HCT116 (cell line): ENCODE measurements around the gene ARHGEF19. TPM values are rescaled to one million over a fixed set of nuclear protein-coding genes. Genes with fewer than 3 reads are reported as not detected.

Experiments used
- ATAC-seq: fragments of 200-7000 bp; cut with Tn5 transposase; 2 replicates; pipeline ENCODE4 v1.9.1; 2020; ENCODE audit warnings: mild to moderate bottlenecking, moderate library complexity
- BruUV-seq: library from RNA; stranded (reverse); fragments of 400-500 nt; replicated peaks from 2 replicates; lab custom pipeline; 2021; lab: Mats Ljungman, UMichigan
- CTCF ChIA-PET: fragments of 300-600 bp; sonication (Branson Sonifier 250); formaldehyde crosslinking; loops from one replicate; lab custom pipeline; 2021; ENCODE audit warnings: antibody characterized with exemption; lab: Charles Lee
- POLR2A ChIA-PET: fragments of 300-600, 350-600 bp; sonication (Branson Sonifier 250); formaldehyde crosslinking; loops from one replicate; lab custom pipeline; 2021; ENCODE audit warnings: antibody characterized with exemption; lab: Charles Lee
- RAD21 ChIA-PET, 2 experiments: fragments of 300-600 bp; sonication (Branson Sonifier 250); formaldehyde crosslinking; loops; one replicate each; lab custom pipeline; 2023; ENCODE audit warnings: low total read pairs in 2 of 2; ENCODE audit not compliant: uncharacterized antibody in 2 of 2, unreplicated experiment in 2 of 2, low non-redundant PET in 1 of 2; lab: Charles Lee
- DNase-seq: peaks from one replicate; pipeline ENCODE4 v3.0.0-alpha.2; 2010; ENCODE audit warnings: low read depth, low spot score
- H2AFZ ChIP-seq: fragments of 200-600 bp; shearing (Covaris generic), sonication (generic); 2 replicates; pipeline ENCODE4 v1.6.1; 2017; ENCODE audit warnings: low read depth, mixed run types, mixed read lengths, antibody characterized with exemption, low read length; ENCODE audit not compliant: poor library complexity, severe bottlenecking
- H3K27ac ChIP-seq: 2 replicates; pipeline ENCODE4 v1.5.1; 2012; ENCODE audit warnings: low read depth, low read length
- H3K27me3 ChIP-seq: fragments of 200-600 bp; sonication (generic); 2 replicates; pipeline ENCODE4 v1.6.1; 2016; ENCODE audit warnings: mixed run types, low read length, mixed read lengths; ENCODE audit not compliant: insufficient read depth
- H3K36me3 ChIP-seq, 2 experiments: fragments of 200-500 bp in 1 of 2; fragments of 200-600 bp in 1 of 2; sonication (Bioruptor generic) in 1 of 2; sonication (generic) in 1 of 2; 2 replicates each; pipeline versions ENCODE4 v1.5.1 to v1.6.1; 2014 to 2016; ENCODE audit warnings: low read length in 2 of 2, inconsistent platforms in 1 of 2, mixed read lengths in 1 of 2, mixed run types in 1 of 2; ENCODE audit not compliant: insufficient read depth in 2 of 2, control insufficient read depth in 1 of 2
- H3K4me1 ChIP-seq, 2 experiments: fragments of 200-600 bp in 1 of 2; sonication (generic) in 1 of 2; 2 replicates each; pipeline versions ENCODE4 v1.5.1 to v1.6.1; 2012 to 2017; ENCODE audit warnings: low read length in 2 of 2, inconsistent platforms in 1 of 2, mild to moderate bottlenecking in 1 of 2, mixed read lengths in 1 of 2, mixed run types in 1 of 2, moderate library complexity in 1 of 2; ENCODE audit not compliant: insufficient read depth in 2 of 2, control insufficient read depth in 1 of 2
- H3K4me2 ChIP-seq: fragments of 200-600 bp; sonication (generic); 2 replicates; pipeline ENCODE4 v1.6.1; 2017; ENCODE audit warnings: mixed run types, low read length, mixed read lengths
- H3K4me3 ChIP-seq, 2 experiments: fragments of 200-600 bp in 1 of 2; sonication (generic) in 1 of 2; replicated peaks in 1 of 2; 2 replicates each; pipeline ENCODE4 v1.5.1; 2011 to 2016; ENCODE audit warnings: low read length in 2 of 2, control low read depth in 1 of 2, low read depth in 1 of 2, mild to moderate bottlenecking in 1 of 2, mixed read lengths in 1 of 2, mixed run types in 1 of 2
- H3K79me2 ChIP-seq: fragments of 200-600 bp; sonication (generic); 2 replicates; pipeline ENCODE4 v1.6.1; 2017; ENCODE audit warnings: mild to moderate bottlenecking, mixed run types, low read length, moderate library complexity, mixed read lengths; ENCODE audit not compliant: insufficient read depth
- H3K9ac ChIP-seq: fragments of 200-600 bp; sonication (generic); 2 replicates; pipeline ENCODE4 v1.6.1; 2016; ENCODE audit warnings: low read length, mixed read lengths
- H3K9me2 ChIP-seq: fragments of 200-600 bp; sonication (generic), shearing (Covaris generic); 2 replicates; pipeline ENCODE4 v1.6.1; 2017; ENCODE audit warnings: mixed run types, mild to moderate bottlenecking, moderate library complexity; ENCODE audit not compliant: insufficient read depth
- H3K9me3 ChIP-seq, 2 experiments: fragments of 200-500 bp in 1 of 2; fragments of 200-600 bp in 1 of 2; sonication (Bioruptor generic) in 1 of 2; sonication (generic) in 1 of 2; 2 replicates each; pipeline ENCODE4 v1.6.1; 2014 to 2017; ENCODE audit warnings: low read length in 2 of 2, mixed read lengths in 2 of 2, inconsistent platforms in 1 of 2, low read depth in 1 of 2, mild to moderate bottlenecking in 1 of 2, mixed run types in 1 of 2, moderate library complexity in 1 of 2; ENCODE audit not compliant: control insufficient read depth in 1 of 2, insufficient read depth in 1 of 2
- H4K20me1 ChIP-seq: fragments of 200-600 bp; sonication (generic), shearing (Covaris generic); 2 replicates; pipeline ENCODE4 v1.6.1; 2017; ENCODE audit warnings: mixed run types, mild to moderate bottlenecking, moderate library complexity; ENCODE audit not compliant: insufficient read depth
- ATF3 ChIP-seq: IDR thresholded peaks from 2 replicates; pipeline ENCODE4 v1.6.1; 2012
- CEBPB ChIP-seq: IDR thresholded peaks from 2 replicates; pipeline ENCODE4 v1.6.1; 2012; ENCODE audit warnings: low read depth
- EGR1 ChIP-seq: IDR thresholded peaks from 2 replicates; pipeline ENCODE4 v1.6.1; 2012; ENCODE audit warnings: low read depth
- EZH2phosphoT487 ChIP-seq: fragments of 200-600 bp; IDR thresholded peaks from 2 replicates; pipeline ENCODE4 v1.6.1; 2018; ENCODE audit warnings: antibody characterized with exemption, borderline replicate concordance
- FOSL1 ChIP-seq: IDR thresholded peaks from 2 replicates; pipeline ENCODE4 v1.6.1; 2012; ENCODE audit warnings: low read depth
- JUND ChIP-seq: IDR thresholded peaks from 2 replicates; pipeline ENCODE4 v1.6.1; 2012
- MAX ChIP-seq: IDR thresholded peaks from 2 replicates; pipeline ENCODE4 v1.6.1; 2012
- RAD21 ChIP-seq: IDR thresholded peaks from 2 replicates; pipeline ENCODE4 v1.6.1; 2012; ENCODE audit warnings: low read depth, mild to moderate bottlenecking
- REST ChIP-seq: IDR thresholded peaks from 2 replicates; pipeline ENCODE4 v1.6.1; 2012; ENCODE audit warnings: low read depth
- SP1 ChIP-seq: IDR thresholded peaks from 2 replicates; pipeline ENCODE4 v1.6.1; 2012; ENCODE audit warnings: low read depth
- SRF ChIP-seq: IDR thresholded peaks from 2 replicates; pipeline ENCODE4 v1.6.1; 2012; ENCODE audit warnings: low read depth
- TCF7L2 ChIP-seq: IDR thresholded peaks from 2 replicates; pipeline ENCODE4 v1.7.0; 2011; ENCODE audit warnings: borderline replicate concordance, inconsistent platforms; ENCODE audit not compliant: insufficient read depth, insufficient read length; ENCODE audit errors: extremely low read depth
- YY1 ChIP-seq: IDR thresholded peaks from 2 replicates; pipeline ENCODE4 v1.6.1; 2011; ENCODE audit warnings: low read length, low read depth, moderate library complexity, mild to moderate bottlenecking; ENCODE audit not compliant: insufficient replicate concordance; ENCODE audit errors: extremely low read depth
- ZBTB33 ChIP-seq: IDR thresholded peaks from 2 replicates; pipeline ENCODE4 v1.6.1; 2011; ENCODE audit warnings: mild to moderate bottlenecking, low read length, moderate library complexity; ENCODE audit not compliant: insufficient replicate concordance; ENCODE audit errors: extremely low read depth
- ZFX ChIP-seq: fragments of 450-650 bp; IDR thresholded peaks from 2 replicates; pipeline ENCODE4 v1.6.1; 2017
- ZNF274 ChIP-seq: fragments of 200-500 bp; sonication (Bioruptor generic); IDR thresholded peaks from 2 replicates; pipeline ENCODE4 v1.6.1; 2014; ENCODE audit warnings: mild to moderate bottlenecking, low read depth, low read length, inconsistent platforms
- intact Hi-C: fragments of 100-400 bp; cut with micrococcal nuclease; formaldehyde crosslinking; loops from 2 replicates; pipeline ENCODE4 v1.10.0; 2022
- total RNA-seq: library from RNA; stranded (reverse); gene quantifications from one replicate; pipeline ENCODE4 v1.2.1, GENCODE V29; 2021; ENCODE audit not compliant: unreplicated experiment

ARHGEF19 gene
- total RNA-seq, 1 experiment from 2014 or later: 59.7 TPM

- no peak overlapping the region for H3K9ac ChIP-seq
- no peak overlapping the region for H3K27ac ChIP-seq
- intact Hi-C loops: no loop called here
- no peaks in the 10 kb centered on the region for H3K36me3 ChIP-seq
- no peak overlapping the region for H3K4me2 ChIP-seq
- TF ChIP-seq ZFX (no peak), RAD21 (no peak), ZBTB33 (no peak), TCF7L2 (no peak), CEBPB (no peak), REST (no peak), SRF (no peak), FOSL1 (no peak), JUND (no peak), EZH2phosphoT487 (no peak), SP1 (no peak), ZNF274 (no peak), EGR1 (no peak), YY1 (no peak), ATF3 (no peak), MAX (no peak)
- ChIA-PET POLR2A (interaction anchor here (0.6 kb wide), 1 partner anchor 14 kb away, joined by 4 read pairs; no protein-coding TSS in a partner anchor), CTCF (no interaction called here), RAD21 (no interaction called here)
- no peaks in the 10 kb centered on the region for H3K27me3 ChIP-seq
- no TSS peak for BruUV-seq
- no peaks in the 10 kb centered on the region for H3K9me3 ChIP-seq
- no peaks in the 10 kb centered on the region for H3K9me2 ChIP-seq
- H3K79me2 ChIP-seq: no peaks in the 10 kb centered on the region
- no peak for DNase-seq
- peaks cover 7 to 15% of the 10 kb centered on the region in 2 experiments; a peak in 3 of 4 replicates for H3K4me1 ChIP-seq
- no peaks in the 10 kb centered on the region for H4K20me1 ChIP-seq
- no peak overlapping the region for H3K4me3 ChIP-seq
- ATAC-seq: no peak
- no peak overlapping the region for H2AFZ ChIP-seq
Measured at GRCh38 chr1:16221499-16221898, 9.0 kb upstream of the ARHGEF19 start.
